Measurements from ENCODE around the gene SMARCC1.

SMARCC1 gene

DNA sequence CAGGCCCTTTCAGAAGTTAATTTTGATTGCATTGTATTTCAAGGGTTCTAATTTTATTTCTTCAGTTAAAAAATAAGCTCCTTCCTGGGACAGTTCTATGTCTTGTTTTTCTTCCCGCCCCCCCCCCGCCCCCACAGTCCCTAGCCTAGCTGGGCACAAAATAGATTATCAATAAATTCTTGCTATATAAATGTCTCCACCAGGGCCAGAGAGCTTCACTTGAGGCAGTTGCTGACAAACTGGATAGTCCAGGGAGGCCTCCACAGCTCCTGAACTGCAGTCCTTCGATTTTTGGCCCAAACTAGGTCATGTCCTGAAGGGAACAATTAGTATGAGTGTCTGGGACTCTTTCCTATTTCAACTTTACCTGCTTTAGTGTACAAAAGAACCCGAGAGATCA, 193.1 kb downstream of the SMARCC1 start:
- no peak for DNase-seq (ENCODE audit: low read depth in 3 of 3)

DNA sequence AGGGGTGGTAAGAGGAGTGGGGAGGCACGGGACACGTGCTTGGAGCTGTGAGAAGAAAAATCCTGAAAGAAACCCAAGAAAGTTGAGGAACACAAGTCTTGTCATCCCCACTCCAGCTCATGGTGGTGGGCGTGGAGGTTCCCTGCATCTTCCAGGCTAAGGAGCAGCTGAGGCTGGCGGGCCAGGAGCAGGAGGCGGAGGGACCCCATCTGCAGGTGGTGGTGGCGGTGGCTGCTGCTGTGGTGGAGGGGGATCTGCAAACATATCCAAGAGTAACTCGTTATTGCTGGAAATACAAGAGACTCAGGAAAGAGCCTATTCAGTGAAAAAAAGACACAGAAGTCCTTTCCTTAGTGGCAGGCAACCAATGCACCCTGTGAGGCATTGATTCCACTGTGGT, 193.6 kb downstream of the SMARCC1 start:
- DNase-seq (ENCODE audit: low read depth in 3 of 3): no peak

DNA sequence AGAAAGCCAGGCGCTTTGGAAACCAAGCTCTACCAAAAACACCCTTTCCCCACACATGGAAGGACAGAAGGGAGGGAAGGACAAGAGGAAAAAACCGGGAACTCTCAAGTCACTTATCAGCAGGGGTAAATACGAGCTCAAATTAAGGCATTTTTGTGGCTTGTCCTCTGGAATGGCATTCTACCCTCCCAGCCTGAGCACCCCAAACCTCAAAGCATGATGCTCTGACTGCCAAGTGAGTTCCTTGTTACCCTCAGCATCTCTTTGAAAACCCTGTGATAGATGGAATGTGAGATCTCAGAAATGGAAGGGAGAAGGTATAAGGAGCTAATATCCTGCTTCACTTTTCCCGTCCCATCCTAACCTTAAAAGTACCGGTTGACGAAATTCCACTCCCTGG, 194.9 kb downstream of the SMARCC1 start:
- DNase-seq (ENCODE audit: low read depth in 3 of 3): no peak

DNA sequence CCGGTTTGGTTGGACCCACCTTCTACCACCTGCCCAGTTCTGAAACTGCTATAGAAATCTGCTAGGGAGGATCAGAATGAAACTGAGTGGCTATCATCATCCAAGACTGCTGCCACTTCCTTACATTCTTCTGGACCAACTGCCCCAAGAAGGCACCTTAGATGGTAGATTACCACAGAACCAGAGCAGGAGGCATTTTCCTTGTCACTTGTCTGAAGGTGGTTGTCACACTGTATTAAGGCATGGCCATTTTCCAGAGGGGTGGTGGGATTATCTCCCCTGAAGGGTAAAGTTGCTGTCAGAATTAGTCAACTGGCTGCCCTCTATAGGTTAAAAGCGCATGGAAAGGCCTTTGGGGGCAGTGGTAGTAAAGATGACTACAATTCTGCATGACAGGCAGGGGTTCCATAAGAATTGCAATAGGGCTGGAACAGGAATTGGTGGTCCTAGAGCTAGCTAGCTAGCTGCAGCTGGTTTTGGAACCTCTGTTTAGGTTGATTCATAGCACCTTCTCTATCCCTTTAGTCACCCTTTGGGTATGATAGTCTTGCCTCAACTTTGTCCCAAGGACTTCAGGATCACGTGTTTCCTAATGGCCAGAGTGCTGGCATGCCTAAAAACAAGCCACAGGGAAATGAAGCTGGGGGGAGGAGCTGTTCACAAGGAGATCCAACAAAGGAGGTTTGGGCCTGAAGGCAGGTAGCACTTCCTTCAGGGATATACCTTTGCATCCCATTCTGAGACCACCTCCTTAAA, 198.2 kb downstream of the SMARCC1 start:
- DNase-seq (ENCODE audit: low read depth in 3 of 3): no peak

DNA sequence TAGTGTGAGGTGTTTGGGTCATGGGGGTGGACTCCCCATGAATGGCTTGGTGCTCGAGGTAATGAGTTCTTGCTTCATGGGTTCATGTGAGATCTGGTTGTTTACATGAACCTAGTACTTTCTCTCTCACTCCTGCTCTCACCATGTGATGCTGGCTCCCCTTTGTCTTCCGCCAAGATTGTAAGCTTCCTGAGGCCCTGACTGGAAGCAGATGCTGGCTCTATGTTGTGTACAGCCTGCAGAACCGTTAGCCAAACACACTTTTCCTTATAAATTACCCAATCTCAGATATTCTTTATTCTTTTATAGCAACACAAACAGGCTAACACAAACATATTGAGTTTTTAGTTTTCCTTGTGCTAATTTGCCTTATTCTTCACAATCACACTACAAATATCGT, 199.9 kb downstream of the SMARCC1 start:
- DNase-seq (ENCODE audit: low read depth in 3 of 3): no peak

DNA sequence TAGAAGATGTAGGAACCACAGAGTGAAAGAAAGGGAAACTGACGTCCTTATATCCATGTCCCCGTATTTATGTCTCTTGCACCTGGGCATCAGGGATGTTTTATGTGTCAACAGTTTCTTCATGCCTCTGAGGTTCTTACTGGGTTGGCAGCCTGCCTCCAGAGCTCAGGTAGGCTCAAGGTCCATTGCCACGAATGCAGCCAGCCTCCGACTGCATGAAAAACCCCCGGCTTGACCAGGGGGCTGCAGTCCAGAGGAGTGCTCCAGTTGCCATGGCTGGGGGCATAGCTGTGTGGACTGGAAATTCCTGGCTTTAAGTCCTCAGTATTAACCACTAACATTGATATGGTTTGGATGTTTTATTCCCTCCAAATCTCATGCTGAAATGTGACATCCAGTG, 200.3 kb downstream of the SMARCC1 start:
- no peak for DNase-seq (ENCODE audit: low read depth in 3 of 3)

DNA sequence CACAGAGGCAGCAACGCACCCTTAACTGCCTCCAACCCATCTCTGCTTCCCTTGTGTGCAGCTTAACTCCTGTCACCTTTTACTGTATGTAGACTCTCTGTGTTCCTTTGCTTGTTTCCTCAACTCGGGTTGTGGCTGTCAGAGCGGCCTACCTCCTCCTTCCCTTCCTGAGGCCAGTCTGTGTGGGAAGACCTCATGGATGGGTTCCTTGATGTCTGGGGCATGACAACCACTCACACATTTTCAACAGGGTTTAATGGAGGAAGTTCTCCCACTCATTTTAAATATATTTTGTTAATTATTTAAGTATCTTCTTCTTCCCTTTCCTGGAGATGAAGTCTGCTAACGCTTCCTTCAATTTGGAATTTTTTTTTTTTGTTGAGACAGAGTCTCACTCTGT, 201.2 kb downstream of the SMARCC1 start:
- no peak for DNase-seq (ENCODE audit: low read depth in 3 of 3)

DNA sequence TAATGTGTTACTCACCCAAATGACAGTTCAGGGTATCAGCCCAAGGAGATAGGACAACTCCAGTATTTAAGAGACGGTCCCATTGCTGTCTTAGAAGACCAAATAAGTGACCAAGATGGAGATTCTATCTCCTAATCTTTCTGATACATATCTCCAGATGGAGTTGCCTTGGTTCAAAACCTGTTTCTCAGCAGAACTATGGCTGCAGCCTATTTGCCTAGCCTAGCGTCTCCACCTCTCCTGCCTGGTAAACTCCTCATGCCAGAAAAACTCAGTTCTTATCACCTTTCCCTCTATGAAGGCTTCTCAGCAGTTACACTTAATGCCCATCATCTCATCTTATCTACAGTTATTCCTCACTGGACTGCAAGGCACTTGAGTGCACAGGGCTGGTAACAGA, 201.8 kb downstream of the SMARCC1 start:
- no peak for DNase-seq (ENCODE audit: low read depth in 3 of 3)

DNA sequence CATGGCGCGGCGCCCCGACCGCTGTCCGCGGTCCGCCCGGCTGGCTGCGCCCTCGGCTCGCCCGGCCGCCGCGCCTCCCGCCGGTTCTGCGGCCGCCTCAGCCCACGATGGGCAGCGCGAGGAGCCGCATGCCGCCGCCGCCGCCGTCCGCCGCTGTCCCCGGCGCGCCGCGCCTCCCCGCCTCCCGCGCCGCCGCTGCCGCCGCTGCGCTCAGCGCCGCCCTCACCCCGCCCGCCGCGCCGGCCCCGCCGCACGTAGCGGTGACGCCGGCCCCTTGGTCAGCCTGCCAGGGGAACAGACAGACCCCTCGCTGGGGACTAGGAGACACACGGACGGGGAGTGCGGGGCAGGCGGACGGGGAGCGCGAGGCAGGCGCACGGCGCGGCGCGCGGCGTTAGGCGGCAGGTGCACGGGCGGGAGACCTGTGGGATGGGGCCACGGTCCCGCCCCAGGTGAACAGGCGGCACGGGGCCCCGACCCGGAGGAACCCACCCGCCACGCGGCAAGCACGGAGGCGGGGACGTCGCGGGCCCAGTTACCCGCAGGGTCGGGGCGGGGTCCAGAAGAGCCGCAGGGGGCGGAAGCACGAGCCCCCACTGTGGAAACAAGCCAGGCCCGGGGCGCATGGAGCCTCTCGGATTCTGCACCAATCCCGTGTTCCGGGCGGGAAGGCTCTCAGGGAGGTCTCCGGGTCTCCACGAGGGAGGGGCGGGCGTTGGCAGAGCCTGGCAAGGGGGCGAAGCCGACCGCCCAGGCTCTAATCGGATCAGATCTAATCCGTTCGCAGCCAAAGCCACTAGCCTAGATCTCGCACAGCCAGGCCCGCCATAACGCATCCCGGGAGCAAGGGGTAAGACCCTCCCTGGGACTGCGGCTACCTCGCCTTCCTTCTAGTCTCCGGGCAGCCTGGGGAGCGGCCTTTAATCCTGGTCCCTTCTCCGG, 202.7 kb downstream of the SMARCC1 start, which contains the start of gene CSPG5:
TSS of gene CSPG5 (minus strand) at position 175 of the 942 bp plus-strand sequence. CDS start at position 3, 172 bp downstream.
- DNase-seq (ENCODE audit: low read depth in 3 of 3): peak in 1 of 3 experiments; percentile 30

DNA sequence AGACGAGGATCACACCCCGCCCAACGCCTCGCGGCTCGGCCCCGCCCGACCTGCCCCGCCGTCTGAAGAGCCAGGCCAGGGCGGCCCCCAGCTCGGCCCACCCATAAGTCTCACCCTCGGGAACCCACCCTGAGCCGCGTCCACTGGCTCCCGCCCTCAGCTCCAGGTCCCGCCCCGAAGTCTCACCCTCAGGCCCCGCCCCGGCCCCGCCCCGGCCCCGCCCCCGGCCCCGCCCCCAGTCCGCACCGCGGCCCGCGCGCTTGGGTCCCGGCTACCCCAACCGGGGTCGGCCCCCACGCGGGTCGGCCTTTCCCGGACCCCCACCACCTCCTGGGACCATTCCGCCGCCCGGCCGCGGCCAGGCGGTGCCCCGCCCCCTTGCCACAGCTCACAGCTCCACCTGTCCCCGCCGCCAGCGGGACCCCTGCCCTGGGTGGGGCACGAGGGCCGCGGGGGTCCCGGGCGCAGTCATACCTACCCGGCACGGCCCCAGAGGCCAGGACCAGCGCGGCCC, 203.5 kb downstream of the SMARCC1 start:
- DNase-seq (ENCODE audit: low read depth in 3 of 3): peak in 2 of 3 experiments; percentile 11 to 22

DNA sequence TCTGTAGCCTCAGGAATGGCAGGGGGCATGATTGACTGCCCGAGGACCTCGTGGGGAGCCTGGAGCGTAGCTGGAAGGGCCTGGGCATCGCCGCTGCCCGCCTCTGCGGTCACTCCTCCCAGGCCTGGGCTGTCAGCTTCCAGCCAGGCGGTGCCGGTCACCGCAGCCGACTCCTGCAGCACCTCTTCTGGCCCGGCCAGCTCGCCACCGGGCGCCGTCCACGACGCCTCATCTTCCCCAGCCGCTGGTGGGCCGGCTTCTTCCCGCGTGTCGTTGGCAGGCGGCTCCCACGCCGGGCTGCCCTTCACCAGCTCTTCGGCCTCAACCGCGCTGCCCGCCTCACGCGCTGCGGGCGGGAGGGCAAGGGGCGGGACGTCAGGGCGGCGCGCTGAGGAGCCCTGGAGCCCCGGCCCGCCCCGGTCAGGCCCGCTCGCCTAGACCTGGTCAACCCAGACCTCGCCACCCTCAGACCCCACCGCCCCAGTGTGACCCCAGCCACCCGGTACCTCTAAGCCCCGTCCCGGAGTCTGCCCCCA, 204.0 kb downstream of the SMARCC1 start:
- DNase-seq (ENCODE audit: low read depth in 3 of 3): no peak

DNA sequence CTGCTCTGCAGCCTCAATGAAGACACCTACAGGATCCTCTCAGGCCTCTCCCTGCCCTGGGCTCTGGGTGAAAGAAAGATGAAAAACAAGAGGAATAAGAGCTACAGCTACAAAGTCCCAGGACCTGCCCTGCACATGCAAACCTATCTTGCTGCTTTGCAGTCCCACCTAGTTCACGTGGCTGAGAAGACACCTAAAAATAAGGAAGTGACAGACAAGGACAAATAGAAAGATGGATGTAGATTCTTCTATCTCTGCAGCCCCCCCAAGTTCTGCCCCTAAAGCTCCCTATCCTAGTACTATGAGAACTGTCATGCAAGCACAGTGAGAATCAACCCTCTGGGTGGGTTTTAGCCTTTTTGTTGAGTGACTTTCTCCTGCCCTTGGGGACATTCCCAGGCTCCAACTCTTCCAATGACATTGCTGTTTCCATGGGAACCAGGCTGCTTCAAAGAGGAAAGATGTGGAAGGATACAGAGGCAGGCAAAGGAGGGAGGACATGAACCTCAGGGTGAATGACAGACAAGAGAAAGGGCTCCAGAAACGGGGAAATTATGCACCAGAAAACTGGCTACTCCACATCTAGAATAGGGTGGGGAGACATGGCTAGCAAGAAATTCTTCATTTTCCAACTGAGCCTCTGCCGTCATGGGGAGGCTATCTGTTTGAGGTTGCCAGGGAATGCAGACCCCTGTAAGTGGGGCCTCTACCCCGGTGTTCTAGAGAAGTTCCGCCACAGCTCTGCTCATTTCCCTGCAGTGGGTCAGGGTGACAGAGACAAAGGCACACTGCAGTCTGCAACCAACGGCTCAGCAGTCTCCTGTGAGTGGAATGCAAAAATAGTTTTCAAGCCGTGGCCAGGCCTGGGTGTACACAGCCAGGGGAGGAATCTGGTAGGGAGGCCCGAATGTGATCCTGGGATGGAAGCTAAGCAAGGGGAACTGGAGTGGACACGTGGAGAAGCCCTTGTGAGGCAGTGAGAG, 208.2 kb downstream of the SMARCC1 start:
- DNase-seq (ENCODE audit: low read depth in 3 of 3): no peak

DNA sequence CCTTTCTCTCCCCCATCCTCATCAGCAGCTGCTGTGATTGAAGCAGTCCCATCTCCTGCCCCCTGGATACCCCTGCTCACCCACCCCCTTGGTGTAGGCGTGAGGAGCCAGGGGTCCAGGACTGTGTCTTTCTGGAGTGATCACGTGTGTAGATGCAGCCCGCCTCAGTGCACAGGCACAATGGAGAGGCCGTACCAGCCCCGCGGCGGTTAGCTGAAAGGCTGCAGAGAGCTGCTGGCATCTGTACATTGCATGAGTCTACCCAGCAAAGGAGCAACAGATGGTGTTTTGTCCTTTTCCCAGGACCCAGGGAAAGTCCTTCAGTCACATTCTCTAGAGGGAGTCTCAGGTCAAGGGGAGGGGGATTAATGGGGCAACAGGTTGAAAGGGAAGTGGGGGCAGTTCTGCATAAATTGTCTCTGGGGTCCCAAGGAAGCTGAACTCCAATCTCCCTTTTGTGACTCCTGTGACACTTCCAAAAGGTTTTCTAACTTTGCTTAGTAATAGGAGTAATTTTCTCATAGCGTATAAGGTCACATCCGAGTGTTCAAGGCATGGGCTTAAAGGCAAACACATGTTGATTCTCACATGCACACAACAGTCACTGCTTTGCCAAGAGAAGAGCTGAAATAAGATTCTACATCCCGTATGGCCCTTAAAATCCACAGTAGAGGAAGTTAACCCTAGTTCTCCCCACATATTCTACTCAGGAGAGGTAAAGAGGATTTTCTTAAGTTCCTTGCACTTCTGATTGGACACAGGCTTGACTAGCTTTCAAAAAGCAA, 210.1 kb downstream of the SMARCC1 start:
- no peak for DNase-seq (ENCODE audit: low read depth in 3 of 3)

DNA sequence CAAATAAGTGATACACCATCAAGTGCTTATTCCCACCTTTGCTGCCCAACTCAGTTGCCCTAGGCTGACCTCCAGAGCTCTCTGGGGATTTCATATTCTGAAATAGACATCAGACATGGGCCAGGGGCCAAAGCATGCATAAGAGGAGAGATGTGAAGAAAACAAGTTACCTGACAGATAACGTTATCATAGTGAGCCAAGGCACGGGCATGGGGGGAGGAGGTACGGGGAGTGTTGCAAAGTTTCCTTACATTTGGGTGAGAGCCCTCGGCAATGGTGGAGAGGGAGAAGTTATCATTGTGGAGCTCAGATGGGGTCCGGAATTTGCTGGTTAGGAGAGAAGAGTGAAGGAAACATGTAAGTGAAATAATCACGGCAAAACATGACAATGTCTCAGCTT, 212.8 kb downstream of the SMARCC1 start:
- no peak for DNase-seq (ENCODE audit: low read depth in 3 of 3)

DNA sequence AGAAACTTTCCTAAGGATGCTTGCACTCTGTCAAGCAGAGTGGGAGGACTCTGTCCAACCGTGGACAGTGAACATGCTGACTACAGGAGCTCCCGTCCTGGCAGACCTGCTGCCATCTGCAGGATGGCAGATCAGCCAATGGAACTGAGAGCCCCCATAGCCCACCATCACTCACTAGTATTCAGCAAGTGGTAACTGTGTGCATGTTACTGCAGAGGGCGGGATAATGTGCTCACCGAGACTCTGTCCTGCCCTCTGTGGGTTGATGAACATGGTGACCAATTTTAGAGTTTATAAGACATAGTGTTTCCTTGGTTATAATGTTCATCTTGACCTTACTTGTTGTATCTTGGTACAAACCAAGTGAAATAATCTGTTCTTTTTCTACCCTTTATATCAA, 214.5 kb downstream of the SMARCC1 start:
- no peak for DNase-seq (ENCODE audit: low read depth in 3 of 3)

DNA sequence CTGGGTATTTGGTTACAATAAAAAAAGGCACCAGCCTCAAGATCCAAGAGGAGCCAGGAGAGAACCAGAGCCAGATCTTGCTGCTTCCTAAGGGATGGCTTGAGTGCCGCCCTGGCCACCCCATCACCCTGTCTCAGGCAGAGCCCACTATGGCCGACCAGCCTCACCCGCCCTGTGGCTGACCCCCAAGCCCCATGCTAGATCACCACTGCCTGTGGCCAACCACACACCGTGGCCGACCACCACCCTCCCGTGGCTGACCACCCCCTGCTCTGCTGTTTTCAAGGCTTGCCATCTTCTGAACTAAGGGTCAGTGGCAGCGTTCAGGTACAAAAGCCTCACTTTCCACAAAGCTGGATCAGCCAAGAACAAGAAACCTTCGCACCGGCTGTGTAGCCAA, 215.0 kb downstream of the SMARCC1 start:
- DNase-seq (ENCODE audit: low read depth in 3 of 3): no peak

DNA sequence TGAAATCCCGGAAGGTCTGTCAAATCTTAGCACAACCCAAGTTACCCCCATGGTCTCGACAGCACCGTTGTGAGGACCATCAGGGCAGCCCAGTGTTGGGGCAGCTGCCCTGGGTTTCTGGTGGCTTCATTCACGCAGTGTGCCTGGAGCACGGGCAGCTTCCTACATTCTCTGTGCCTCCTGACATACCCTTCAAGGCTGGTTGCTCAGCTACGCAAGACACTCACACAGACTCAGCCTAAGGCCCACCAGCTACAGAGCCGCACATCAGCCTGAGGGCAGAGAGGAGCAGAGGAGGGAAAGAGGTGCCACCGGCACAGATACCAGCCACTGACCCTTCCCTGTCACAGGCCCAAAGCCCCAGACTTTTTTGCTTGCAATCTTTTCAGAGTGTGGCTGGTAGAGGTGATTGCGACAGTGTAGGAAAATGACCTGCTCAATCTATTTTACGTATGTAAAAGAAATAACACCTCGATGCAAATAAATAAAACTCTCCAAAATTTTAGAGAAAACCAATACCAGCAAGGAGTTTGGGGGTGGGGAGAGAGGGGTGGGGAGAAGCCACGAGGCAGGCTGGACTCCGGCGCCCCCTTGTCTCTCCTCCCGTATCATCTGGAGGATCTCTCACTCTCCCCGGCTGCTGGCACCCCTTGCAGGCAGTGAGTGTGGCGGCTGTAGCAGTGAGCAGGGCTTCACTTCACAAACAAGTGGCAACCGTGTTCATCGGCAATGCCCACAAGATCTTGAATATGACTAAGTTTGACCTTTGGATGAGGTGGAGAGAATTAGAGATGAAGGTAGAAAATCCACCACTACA, 215.8 kb downstream of the SMARCC1 start:
- no peak for DNase-seq (ENCODE audit: low read depth in 3 of 3)

DNA sequence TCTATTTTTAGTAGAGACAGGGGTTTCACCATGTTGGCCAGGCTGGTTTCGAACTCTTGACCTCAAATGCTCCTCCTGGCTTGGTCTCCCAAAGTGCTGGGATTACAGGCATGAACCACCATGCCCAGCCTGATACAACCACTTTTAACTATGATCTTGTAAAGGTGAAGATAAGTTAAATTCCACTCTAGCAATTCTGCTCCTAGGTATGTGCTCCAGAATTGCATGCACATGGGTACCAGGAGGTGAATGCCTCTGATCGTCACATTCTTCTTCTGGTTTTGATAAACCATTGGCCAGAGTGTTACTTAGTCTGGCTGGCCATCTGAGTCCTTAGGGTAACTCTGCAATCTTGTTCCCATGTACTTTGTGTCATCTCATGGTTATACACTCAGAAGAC, 225.3 kb downstream of the SMARCC1 start:
- no peak for DNase-seq (ENCODE audit: low read depth in 3 of 3)

DNA sequence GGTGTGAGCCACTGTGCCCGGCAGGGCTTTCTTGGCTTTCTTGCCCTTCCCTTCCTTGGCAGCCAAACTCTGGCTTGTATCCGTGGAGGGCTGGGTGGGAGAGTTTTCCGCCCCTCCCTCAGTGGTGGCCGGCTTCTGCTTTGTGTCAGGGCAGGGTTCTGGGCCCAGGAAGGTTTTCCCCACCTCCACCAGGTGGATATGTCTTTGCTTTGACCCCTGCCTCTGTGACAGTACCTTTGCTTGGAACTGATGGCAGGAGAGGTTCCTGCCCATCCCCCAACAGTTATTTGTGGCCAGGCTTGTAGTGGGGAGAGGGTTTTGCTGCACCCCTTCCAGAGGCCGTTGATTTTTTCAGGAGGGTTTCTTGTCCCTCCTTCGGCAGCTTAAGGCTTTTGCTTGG, 227.4 kb downstream of the SMARCC1 start:
- DNase-seq (ENCODE audit: low read depth in 3 of 3): no peak
